ENCODE data around the gene CA14.
"Not testable (repeated sequence)": the region's sequence is repeated elsewhere in the genome, so short reads cannot be mapped to it uniquely, and the experiment has no call there.

The CA14 gene

GRCh38 chr1:150257624-150258585 is at the start of gene CA14:
CA14 (plus strand) TSS chr1:150257774; CDS start chr1:150258129, 355 bp downstream.
- no peak for DNase-seq

DNA sequence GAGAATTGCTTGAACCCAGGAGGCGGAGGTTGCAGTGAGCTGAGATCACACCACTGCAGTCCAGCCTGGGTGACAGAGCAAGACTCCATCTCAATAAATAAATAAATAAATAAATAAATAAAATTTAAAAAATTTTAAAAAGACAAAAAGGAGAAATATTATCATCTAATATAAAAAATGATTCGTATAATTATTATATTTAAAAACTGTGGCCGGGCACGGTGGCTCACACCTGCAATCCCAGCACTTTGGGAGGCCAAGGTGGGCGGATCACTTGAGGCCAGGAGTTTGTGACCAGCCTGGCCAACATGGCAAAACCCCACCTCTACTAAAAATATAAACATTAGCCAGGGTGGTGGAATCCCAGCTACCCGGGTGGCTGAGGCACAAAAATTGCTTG is 49.1 kb upstream of the CA14 start:
- not testable (repeated sequence) for DNase-seq

GRCh38 chr1:150210091-150210490 is 47.5 kb upstream of the CA14 start:
- no peak for DNase-seq

GRCh38 chr1:150210706-150211105 is 46.9 kb upstream of the CA14 start:
- DNase-seq = no peak

- DNase-seq = no peak
These were observed 45.5 kb upstream of the CA14 start for GRCh38 chr1:150212070-150212469.

- peak; percentile 83 to 89 for DNase-seq
These were observed 44.1 kb upstream of the CA14 start for GRCh38 chr1:150213170-150214098.

DNA sequence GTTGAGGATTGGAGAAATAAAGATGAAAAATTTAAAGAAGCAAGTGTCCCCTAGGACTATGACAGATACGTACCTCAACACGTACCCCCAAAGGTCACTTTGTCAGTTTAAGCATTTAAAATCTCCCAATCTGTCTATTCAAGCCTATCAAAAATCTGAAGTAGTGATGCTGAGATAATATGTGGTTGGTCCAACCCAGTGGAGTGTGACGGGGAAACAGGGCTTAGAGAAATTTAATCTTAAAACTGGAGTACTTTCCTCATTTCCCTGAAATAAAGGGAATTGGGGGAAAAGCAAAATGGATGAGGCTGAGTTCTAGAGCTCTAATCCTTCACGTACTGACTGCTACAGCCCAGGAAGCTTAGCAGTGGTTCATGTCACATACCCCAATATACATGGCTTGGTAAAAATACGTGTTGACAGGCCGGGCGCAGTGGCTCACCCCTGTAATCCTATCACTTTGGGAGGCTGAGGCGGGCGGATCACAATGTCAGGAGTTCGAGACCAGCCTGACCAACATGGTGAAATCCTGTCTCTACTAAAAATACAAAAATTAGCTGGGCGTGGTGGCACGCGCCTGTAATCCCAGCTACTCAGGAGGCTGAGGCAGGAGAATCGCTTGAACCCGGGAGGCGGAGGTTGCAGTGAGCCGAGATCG is 43.3 kb upstream of the CA14 start:
- not testable (repeated sequence) for DNase-seq

GRCh38 chr1:150215855-150216254 is 41.7 kb upstream of the CA14 start:
- DNase-seq = not testable (repeated sequence)

GRCh38 chr1:150221552-150221951 is 36.0 kb upstream of the CA14 start:
- DNase-seq = no peak

- DNase-seq = no peak
These were observed 32.6 kb upstream of the CA14 start for GRCh38 chr1:150224983-150225382.

DNA sequence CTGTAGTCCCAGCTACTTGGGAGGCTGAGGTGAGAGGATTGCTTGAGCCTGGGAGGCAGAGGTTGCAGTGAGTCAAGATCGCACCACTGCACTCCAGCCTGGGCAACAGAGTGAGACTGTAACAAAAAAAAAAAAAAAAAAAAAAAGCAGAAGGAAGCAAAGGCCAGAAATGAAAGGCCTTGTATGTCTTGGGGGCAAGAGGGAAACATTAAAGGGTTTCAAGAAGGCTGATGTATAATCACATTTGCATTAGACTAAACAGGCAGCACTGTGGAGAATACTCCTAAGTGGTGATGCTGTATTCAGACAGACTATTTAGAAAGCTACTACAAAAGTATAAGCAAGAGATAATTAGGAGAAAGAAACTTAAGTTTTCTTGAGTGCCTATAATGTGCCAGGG is 32.0 kb upstream of the CA14 start:
- DNase-seq = no peak

GRCh38 chr1:150226486-150226885 is 31.1 kb upstream of the CA14 start:
- no peak for DNase-seq

- no peak for DNase-seq
These were observed 30.3 kb upstream of the CA14 start for GRCh38 chr1:150227228-150227627.

DNA sequence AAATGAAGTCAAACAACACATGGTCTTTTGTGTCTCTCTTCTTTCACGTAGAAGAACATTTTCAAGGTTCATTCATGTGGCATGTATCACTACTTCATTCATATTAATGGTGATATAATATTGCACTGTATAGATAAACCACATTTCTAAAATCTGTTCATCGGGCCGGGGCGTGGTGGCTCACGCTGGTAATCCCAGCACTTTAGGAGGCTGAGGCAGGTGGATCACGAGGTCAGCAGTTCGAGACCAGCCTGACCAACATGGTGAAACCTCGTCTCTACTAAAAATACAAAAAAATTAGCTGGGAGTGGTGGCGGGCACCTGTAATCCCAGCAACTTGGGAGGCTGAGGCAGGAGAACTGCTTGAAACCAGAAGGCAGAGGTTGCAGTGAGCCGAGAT is 29.3 kb upstream of the CA14 start:
- not testable (repeated sequence) for DNase-seq

GRCh38 chr1:150232921-150233320 is 24.7 kb upstream of the CA14 start:
- not testable (repeated sequence) for DNase-seq

- DNase-seq = peak; percentile 61 to 68
These were observed 23.9 kb upstream of the CA14 start for GRCh38 chr1:150233359-150234308.

DNA sequence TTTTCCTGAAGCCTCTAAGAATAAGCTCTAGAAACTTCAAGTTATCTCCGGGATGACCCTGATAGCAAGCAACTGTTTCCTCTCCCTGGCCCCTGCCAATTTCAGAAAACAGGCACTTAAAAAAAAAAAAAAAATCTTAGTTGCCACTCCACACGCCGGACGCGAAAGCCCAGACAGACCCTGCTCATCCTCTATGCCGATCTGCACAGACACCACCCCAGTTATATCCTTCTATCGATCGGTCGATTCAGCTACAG is 23.3 kb upstream of the CA14 start:
- DNase-seq = no peak

DNA sequence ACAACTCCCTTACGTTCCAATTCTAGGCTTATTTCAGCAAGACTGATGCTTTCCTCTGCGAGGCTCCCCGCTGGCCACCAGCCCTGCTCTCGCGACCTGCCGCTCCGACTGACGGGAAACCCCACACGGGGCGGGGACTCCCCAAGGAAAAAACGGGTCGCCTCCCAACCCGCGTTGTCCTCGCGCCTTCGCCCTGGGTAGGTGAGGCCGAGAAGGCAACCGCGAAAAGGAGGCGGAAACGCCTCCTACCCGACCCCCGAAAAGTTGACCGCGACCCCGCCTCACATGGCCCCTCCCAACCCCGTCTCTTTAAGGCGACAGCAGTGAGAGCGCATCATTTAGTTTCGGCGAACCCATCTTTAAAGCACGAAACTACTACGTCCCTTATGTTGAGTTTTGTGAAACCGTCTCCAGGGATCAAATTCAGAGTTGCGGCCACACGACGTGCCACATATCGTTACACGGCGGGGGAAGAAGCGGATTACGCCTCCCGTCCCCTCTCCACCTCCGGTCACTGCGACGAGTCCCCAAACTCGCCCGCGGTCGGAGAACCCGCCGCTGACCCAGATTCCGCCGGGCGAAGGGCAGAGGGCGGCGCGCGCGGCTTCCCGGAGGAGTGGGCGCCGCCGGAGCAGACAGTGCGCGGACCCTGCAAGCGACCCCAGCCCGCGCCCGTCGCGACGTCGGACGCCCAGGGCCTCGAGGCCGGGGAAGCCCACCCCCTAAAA is 22.8 kb upstream of the CA14 start:
- DNase-seq = peak; percentile 77 to 87

DNA sequence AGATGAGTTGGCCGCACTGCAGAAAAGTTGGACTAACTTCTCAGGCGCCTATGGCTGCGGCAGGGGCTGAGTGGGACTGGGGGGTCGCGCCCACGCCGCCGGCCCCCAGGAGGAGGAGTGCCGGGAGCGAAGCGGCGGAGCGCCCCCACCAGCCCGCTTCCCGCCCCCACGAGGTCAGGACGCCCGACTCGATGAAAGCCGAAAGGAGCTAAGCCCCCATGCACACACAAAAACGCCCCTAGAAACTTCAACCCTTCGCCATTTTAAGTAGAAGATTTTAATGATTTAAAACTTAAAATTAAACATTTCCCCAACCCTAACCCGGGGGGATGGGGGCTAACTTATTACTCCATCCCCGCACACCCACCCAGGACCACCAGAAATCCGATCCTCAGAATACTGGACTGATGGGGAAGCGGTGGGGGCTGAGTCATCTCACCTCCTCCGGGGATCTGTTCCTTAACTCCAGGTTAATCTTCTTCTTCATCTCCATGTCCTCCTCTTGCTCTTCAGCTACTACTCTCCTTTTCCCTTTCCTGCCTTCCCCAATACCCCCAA is 22.2 kb upstream of the CA14 start:
- DNase-seq = peak; percentile 24 to 30

DNA sequence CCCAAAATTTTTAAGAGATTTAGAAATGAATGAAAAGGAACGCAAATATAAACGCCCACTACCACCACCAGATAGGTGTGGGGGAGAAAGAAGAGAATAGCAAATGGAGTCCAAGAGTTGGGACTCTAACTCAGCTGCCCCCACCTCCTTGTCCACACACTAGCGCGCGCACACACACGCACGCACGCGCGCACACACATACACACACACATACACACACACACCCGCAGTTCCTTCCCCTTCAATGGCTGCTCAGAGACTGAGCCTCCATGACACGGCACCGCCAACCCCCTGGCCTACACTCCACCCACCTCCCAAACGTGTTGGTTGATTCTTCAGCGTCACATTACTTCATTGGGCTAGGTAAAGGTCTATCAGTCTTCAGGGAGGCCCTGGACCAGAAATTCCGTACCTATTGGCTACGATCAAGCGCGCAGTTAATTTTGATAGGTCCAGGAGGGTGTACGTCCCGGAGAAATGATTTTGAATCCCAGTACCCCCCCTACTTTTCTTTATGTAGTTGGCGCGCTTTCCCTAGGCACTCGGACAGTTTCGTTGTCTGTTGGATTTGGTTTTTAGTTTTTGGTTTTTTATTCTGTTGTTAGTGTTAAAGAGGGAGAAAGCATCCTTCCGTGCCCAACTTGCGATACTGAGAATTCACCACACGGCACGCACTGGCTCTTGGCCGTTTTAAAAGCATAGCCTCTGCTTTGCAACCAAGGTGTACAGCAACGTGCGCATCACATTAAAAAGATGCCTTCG is 21.5 kb upstream of the CA14 start, which contains the start of gene ANP32E:
ANP32E (minus strand) TSS at position 261 of the 762 bp plus-strand sequence. CDS start 326 bp downstream, outside the sequence.
- peak; percentile 82 to 93 for DNase-seq
